Kidney tubule cell (primary cell): Measurements from ENCODE around the gene EXOSC5.
"Not testable (repeated sequence)": the region's sequence is repeated elsewhere in the genome, so short reads cannot be mapped to it uniquely, and the experiment has no call there.

ENCODE experiments used
- DNase-seq: peaks from one replicate; pipeline ENCODE4 v3.0.0-alpha.2; 2018; ENCODE audit warnings: low spot score

Gene EXOSC5

GRCh38 chr19:41397086-41398049 is at the start of gene EXOSC5, which contains the start of gene BCKDHA:
TSS of gene EXOSC5 (minus strand) at chr19:41397359. CDS start at chr19:41397328, 31 bp downstream.
TSS of gene BCKDHA (plus strand) at chr19:41397818. CDS start at chr19:41397828, 10 bp downstream.
- DNase-seq: peak; percentile 100

- DNase-seq: no peak
Measured at GRCh38 chr19:41445575-41445974, 48.4 kb upstream of the EXOSC5 start.

DNA sequence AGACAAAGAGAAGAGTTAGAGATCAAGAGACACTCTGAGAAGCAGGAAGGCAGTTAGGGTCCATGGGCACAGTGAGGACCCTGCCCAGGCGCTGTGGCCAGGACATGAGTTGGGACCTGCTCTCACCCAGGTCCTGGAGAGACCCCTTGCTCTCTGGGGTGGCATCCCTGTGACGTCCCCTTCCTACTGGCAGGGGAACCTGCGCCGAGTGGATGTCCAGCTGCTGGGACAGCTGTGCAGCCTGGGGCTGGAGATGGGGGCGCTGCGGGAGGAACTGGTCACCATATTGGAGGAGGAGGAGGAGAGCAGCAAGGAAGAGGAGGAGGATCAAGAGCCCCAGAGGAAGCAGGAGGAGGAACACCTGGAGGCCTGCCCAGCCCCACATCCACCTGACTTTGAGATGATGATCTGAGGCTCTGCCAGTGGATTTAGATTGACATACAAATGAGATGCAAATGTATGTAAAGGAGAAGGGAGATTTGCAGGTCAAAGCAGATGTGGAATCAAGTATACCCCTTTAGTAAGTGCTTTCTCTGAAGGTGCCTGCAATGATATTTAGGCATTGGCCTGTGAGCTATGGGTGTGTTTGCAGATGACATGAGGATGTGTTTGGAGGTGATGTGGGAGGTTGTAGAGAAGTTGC is 46.8 kb upstream of the EXOSC5 start:
- DNase-seq: no peak

DNA sequence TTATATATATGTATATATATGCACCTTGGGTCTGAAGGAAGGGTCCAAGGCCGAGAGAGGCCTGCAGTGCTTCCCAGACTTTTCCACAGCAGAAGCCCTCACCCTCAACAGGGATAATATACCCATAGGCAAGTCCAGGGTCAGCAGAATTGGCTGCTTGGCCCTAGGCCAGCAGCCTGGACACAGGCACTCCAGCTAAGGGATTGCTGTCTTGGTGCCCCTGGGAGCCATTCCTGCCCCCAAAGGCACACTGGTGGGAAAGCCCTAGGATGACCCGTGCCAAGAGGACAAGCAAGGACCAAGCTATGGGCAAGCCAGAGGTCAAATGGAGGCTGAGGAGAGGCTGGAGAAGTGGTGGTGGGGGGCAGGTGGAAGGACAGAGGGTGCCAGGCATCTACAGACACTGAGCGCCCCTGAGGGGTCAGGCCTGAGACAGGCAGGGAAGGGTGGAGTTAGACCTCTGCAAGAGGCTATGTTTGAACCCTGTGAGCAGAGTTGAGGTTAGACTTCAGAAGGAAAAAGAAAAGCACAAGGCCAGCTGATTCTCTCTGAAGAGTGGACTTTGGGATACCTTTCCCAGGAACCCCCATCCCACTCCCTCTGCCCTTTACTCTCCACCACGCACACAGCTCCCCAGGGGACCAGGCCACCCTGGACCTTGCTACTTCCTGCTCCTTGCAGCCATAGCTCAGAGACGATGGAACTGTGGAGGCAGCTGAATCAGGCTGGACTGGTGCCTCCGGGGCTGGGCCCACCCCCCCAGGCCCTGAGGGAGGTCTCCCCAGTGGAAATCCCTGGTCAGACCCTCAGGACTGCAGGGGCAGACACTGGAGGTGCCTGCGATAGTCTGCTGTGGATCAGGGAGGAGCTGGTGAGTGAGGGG is 45.6 kb upstream of the EXOSC5 start, which contains the start of gene ERICH4:
Gene ERICH4 (plus strand): TSS at position 684 of the 883 bp plus-strand sequence. CDS start 14 bp downstream, at position 698.
- DNase-seq: no peak

DNA sequence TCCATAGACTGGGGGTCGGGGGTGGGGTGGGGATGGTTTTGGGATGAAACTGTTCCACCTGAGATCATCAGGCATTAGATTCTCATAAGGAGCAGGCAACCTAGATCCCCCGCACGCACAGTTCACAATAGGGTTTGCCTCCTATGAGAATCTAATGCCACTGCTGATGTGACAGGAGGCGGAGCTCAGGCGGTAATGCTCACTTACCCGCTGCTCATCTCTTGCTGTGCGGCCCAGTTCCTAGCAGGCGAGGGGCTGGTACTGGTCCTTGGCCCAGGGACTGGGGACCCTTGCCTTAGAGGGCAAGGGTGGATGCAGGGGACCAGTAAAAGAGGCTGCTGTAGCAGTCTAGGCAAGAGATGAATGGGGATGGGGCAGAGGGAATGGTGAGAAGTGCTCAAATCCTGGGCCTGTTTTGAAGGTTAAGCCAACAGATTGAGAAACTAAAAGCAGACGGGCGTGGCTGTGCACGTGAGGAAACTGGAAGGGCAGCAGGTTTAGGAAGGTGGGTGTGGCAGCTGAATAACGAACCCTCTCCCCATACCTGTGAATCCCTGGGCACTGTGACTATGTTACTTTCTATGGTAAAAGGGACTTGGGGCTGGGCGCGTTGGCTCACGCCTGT is 44.3 kb upstream of the EXOSC5 start:
- DNase-seq: no peak

GRCh38 chr19:41439441-41440222 is 42.5 kb upstream of the EXOSC5 start, which contains the start of gene DMAC2:
TSS of gene DMAC2 (minus strand) at chr19:41439912. CDS start at chr19:41439899, 13 bp downstream.
- peak; percentile 98 for DNase-seq

- DNase-seq: no peak
Measured at GRCh38 chr19:41437944-41438574, 40.9 kb upstream of the EXOSC5 start.

DNA sequence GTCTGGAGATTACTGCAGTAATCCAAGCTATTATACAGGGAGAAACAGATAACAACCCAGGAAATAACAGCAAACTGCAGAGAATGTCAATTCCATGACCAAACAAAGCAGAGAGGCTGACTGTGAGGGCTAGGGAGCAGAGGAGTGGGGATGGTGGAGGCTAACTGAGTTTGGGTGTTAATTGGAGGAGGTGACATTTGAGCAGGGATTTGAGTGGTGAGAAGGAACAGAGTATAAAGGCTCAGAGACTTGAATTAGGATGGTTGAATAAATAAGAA is 39.5 kb upstream of the EXOSC5 start:
- no peak for DNase-seq

DNA sequence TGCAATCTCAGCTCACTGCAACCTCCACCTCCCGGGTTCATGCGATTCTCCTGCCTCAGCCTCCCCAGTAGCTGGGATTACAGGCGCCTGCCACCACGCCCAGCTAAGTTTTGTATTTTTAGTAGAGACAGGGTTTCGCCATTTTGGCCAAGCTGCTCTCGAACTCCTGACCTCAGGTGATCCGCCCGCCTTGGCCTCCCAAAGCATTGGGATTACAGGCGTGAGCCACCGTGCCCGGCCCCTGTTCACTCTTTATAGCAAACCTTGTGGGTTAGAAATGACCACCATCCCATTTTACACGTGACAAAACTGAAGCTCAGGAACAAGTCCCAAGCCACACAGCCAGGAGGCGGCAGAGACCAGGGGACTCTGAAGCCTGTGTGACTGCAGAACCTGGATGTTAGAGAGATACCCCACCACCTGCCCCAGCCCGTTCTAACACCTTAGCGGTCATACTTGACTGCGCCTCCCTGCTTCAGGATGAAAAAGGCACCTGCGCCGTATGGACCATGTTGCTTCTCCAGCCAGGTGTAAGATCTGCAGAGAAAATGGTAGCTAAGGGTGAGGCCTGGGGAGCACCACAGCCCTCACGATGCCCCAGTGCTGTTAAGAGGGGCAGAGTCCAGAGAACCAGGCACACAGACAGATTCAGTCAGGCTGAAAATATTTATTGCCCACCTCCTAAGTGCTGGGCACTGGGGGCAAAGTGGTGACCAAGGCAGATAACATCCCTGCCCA is 38.9 kb upstream of the EXOSC5 start:
- DNase-seq: no peak

- DNase-seq: not testable (repeated sequence)
Measured at GRCh38 chr19:41435376-41435775, 38.2 kb upstream of the EXOSC5 start.

GRCh38 chr19:41434450-41434849 is 37.3 kb upstream of the EXOSC5 start:
- no peak for DNase-seq

GRCh38 chr19:41433171-41433570 is 36.0 kb upstream of the EXOSC5 start:
- no peak for DNase-seq

- no peak for DNase-seq
Measured at GRCh38 chr19:41431426-41432386, 34.5 kb upstream of the EXOSC5 start.

DNA sequence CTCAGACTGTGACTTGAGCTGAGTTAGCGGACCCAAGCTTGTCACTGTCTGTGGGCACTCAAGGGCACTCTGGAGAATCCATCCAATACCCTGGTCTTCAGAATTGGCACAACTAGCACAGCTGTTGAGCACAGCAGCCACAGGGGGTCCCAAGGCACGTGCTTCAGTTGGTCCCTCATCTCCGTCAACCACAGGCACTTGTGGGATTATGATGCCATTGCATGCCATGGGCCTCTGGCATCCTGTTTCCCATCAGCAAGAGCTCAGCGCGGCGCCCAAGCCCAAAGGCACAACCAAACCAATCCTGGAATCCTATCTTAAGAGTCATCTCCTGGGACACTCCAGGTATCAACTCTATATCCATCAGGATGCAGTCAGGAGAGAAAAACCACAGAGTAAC is 33.8 kb upstream of the EXOSC5 start:
- DNase-seq: peak; percentile 30

GRCh38 chr19:41428481-41428859 is 31.3 kb upstream of the EXOSC5 start:
- no peak for DNase-seq

GRCh38 chr19:41427647-41428480 is 30.7 kb upstream of the EXOSC5 start:
- no peak for DNase-seq

- DNase-seq: peak; percentile 46
Measured at GRCh38 chr19:41426952-41427646, 29.9 kb upstream of the EXOSC5 start, which contains the start of gene B3GNT8. TSS of gene B3GNT8 (minus strand) at chr19:41427374. CDS start at chr19:41426778, 596 bp downstream.
